ENCODE data around the gene WBP2.

Gene WBP2

GRCh38 chr17:75843577-75844529 is 11.3 kb downstream of the WBP2 start, which contains the start of gene UNC13D:
UNC13D (minus strand) TSS chr17:75844404; CDS start chr17:75844337, 67 bp downstream.
- peak; percentile 74 for DNase-seq

GRCh38 chr17:75842963-75843576 is 12.1 kb downstream of the WBP2 start:
- peak; percentile 37 for DNase-seq

GRCh38 chr17:75842411-75842810 is 12.7 kb downstream of the WBP2 start:
- DNase-seq, result no peak

GRCh38 chr17:75840799-75841164 is 14.4 kb downstream of the WBP2 start:
- DNase-seq, result no peak

GRCh38 chr17:75839942-75840798 is 15.0 kb downstream of the WBP2 start:
- DNase-seq, result no peak

- no peak for DNase-seq
Measured at GRCh38 chr17:75838410-75838809, 16.7 kb downstream of the WBP2 start.

- DNase-seq, result no peak
Measured at GRCh38 chr17:75837899-75838298, 17.2 kb downstream of the WBP2 start.

GRCh38 chr17:75836605-75837004 is 18.5 kb downstream of the WBP2 start:
- DNase-seq, result no peak

- DNase-seq, result no peak
Measured at GRCh38 chr17:75835654-75835987, 19.5 kb downstream of the WBP2 start.

- DNase-seq, result no peak
Measured at GRCh38 chr17:75834928-75835653, 20.0 kb downstream of the WBP2 start.

GRCh38 chr17:75834279-75834920 is 20.7 kb downstream of the WBP2 start:
- no peak for DNase-seq

GRCh38 chr17:75832652-75833400 is 22.3 kb downstream of the WBP2 start:
- peak; percentile 53 for DNase-seq

GRCh38 chr17:75832164-75832651 is 22.9 kb downstream of the WBP2 start:
- peak; percentile 74 for DNase-seq

GRCh38 chr17:75831032-75831571 is 24.0 kb downstream of the WBP2 start:
- no peak for DNase-seq

- DNase-seq, result peak; percentile 29
Measured at GRCh38 chr17:75830164-75831031, 24.7 kb downstream of the WBP2 start.

- DNase-seq, result no peak
Measured at GRCh38 chr17:75829747-75830146, 25.4 kb downstream of the WBP2 start.

- no peak for DNase-seq
Measured at GRCh38 chr17:75828741-75829140, 26.4 kb downstream of the WBP2 start.

- no peak for DNase-seq
Measured at GRCh38 chr17:75828076-75828400, 27.1 kb downstream of the WBP2 start.

- DNase-seq, result peak; percentile 81
Measured at GRCh38 chr17:75827308-75828075, 27.6 kb downstream of the WBP2 start.

Data from CD4-positive, alpha-beta T cell treated with Interleukin-21 for 1 hour (primary cell).